ENCODE data around the gene CDH7. TPM values are rescaled to one million over a fixed set of nuclear protein-coding genes. Genes with fewer than 3 reads are reported as not detected.

The CDH7 gene
- total RNA-seq, 1 experiment from 2014 or later = not detected

GRCh38 chr18:65827444-65827843, 76.6 kb downstream of the CDH7 start:
- no peaks in the 10 kb centered on the region for H3K9me3 ChIP-seq (ENCODE audit: insufficient read depth, low read depth)
- no peak overlapping the region for H3K4me2 ChIP-seq
- intact Hi-C loops (cut with micrococcal nuclease; ENCODE audit: unreplicated experiment) = no loop called here
- H3K79me2 ChIP-seq (ENCODE audit: low read depth) = no peaks in the 10 kb centered on the region
- H3K27ac ChIP-seq = no peak overlapping the region
- H3K36me3 ChIP-seq (ENCODE audit: low read depth) = no peaks in the 10 kb centered on the region
- ChIA-PET POLR2A (ENCODE audit: unreplicated experiment) (no interaction called here), CTCF (no interaction called here)
- H3K9me2 ChIP-seq (ENCODE audit: insufficient read depth) = no peaks in the 10 kb centered on the region
- BruUV-seq (replicated peaks) = no TSS peak
- H3K4me1 ChIP-seq (replicated peaks; ENCODE audit: insufficient read depth) = no peaks in the 10 kb centered on the region
- TF ChIP-seq EZH2 (IDR thresholded peaks at IDR 0.05; ENCODE audit: low read depth) = no peak
- TF ChIP-seq CTCF (conservative IDR thresholded peaks at IDR 0.05) = no peak
- no peaks in the 10 kb centered on the region for H4K20me1 ChIP-seq (ENCODE audit: insufficient read depth)
- H3F3A ChIP-seq (ENCODE audit: insufficient read depth, low read depth) = no peaks in the 10 kb centered on the region
- H2AFZ ChIP-seq = no peak overlapping the region
- DNase-seq = no peak
- no peaks in the 10 kb centered on the region for H3K27me3 ChIP-seq (ENCODE audit: insufficient read depth, low read depth)
- no peak overlapping the region; the same call in 1 of the 2 replicates for H3K4me3 ChIP-seq

GRCh38 chr18:65835881-65836280, 85.1 kb downstream of the CDH7 start:
- DNase-seq = no peak
- ChIA-PET POLR2A (ENCODE audit: unreplicated experiment) (no interaction called here), CTCF (no interaction called here)
- H3K9me3 ChIP-seq (ENCODE audit: insufficient read depth, low read depth) = no peaks in the 10 kb centered on the region
- intact Hi-C loops (cut with micrococcal nuclease; ENCODE audit: unreplicated experiment) = no loop called here
- no peak overlapping the region for H3K27ac ChIP-seq
- H3K9me2 ChIP-seq (ENCODE audit: insufficient read depth) = no peaks in the 10 kb centered on the region
- H3K79me2 ChIP-seq (ENCODE audit: low read depth) = no peaks in the 10 kb centered on the region
- H3F3A ChIP-seq (ENCODE audit: insufficient read depth, low read depth) = no peaks in the 10 kb centered on the region
- H2AFZ ChIP-seq = no peak overlapping the region; the same call in 1 of the 2 replicates
- H3K4me2 ChIP-seq = no peak overlapping the region
- BruUV-seq (replicated peaks) = no TSS peak
- H4K20me1 ChIP-seq (ENCODE audit: insufficient read depth) = no peaks in the 10 kb centered on the region
- no peaks in the 10 kb centered on the region for H3K36me3 ChIP-seq (ENCODE audit: low read depth)
- H3K27me3 ChIP-seq (ENCODE audit: insufficient read depth, low read depth) = no peaks in the 10 kb centered on the region
- TF ChIP-seq EZH2 (IDR thresholded peaks at IDR 0.05; ENCODE audit: low read depth) = no peak
- TF ChIP-seq CTCF (conservative IDR thresholded peaks at IDR 0.05) = no peak
- H3K4me3 ChIP-seq = no peak overlapping the region
- no peaks in the 10 kb centered on the region for H3K4me1 ChIP-seq (replicated peaks; ENCODE audit: insufficient read depth)

- Histone ChIP-seq H3K9me2 (ENCODE audit: insufficient read depth) (no peaks in the 10 kb centered on the region), H3K27ac (no peak overlapping the region), H3K4me1 (replicated peaks; ENCODE audit: insufficient read depth) (no peaks in the 10 kb centered on the region), H3K4me2 (no peak overlapping the region), H3K9me3 (ENCODE audit: insufficient read depth, low read depth) (no peaks in the 10 kb centered on the region), H3K79me2 (ENCODE audit: low read depth) (no peaks in the 10 kb centered on the region), H2AFZ (no peak overlapping the region), H3F3A (ENCODE audit: insufficient read depth, low read depth) (no peaks in the 10 kb centered on the region), H3K36me3 (ENCODE audit: low read depth) (no peaks in the 10 kb centered on the region), H3K27me3 (ENCODE audit: insufficient read depth, low read depth) (no peaks in the 10 kb centered on the region), H4K20me1 (ENCODE audit: insufficient read depth) (no peaks in the 10 kb centered on the region), H3K4me3 (no peak overlapping the region)
- no peak for TF ChIP-seq CTCF (conservative IDR thresholded peaks at IDR 0.05)
- ChIA-PET POLR2A (ENCODE audit: unreplicated experiment) (no interaction called here), CTCF (no interaction called here)
- BruUV-seq (replicated peaks) = no TSS peak
- intact Hi-C loops (cut with micrococcal nuclease; ENCODE audit: unreplicated experiment) = no loop called here
- no peak for DNase-seq
Measured at GRCh38 chr18:65846107-65846506, 95.3 kb downstream of the CDH7 start.

All from PC-9 (cell line).